Ishikawa (cell line): ENCODE measurements around the gene ELMOD3.

Experiments used
- CEBPB ChIP-seq: IDR thresholded peaks from 2 replicates; pipeline ENCODE4 v1.6.1; 2012
- CREB1 ChIP-seq: IDR thresholded peaks from 2 replicates; pipeline ENCODE4 v1.6.1; 2012; ENCODE audit warnings: low read depth
- EGR1 ChIP-seq: IDR thresholded peaks from 2 replicates; pipeline ENCODE4 v1.6.1; 2012
- EP300 ChIP-seq: IDR thresholded peaks from 2 replicates; pipeline ENCODE4 v1.6.1; 2012; ENCODE audit warnings: borderline replicate concordance
- FOXM1 ChIP-seq: IDR thresholded peaks from 2 replicates; pipeline ENCODE4 v1.6.1; 2012; ENCODE audit warnings: low read depth, borderline replicate concordance
- NFIC ChIP-seq: IDR thresholded peaks from 2 replicates; pipeline ENCODE4 v1.6.1; 2012
- RAD21 ChIP-seq: IDR thresholded peaks from 2 replicates; pipeline ENCODE4 v1.6.1; 2012; ENCODE audit warnings: low read depth
- TAF1 ChIP-seq: IDR thresholded peaks from 2 replicates; pipeline ENCODE4 v1.6.1; 2012; ENCODE audit warnings: low read depth, mild to moderate bottlenecking
- TCF12 ChIP-seq: IDR thresholded peaks from 2 replicates; pipeline ENCODE4 v1.6.1; 2012; ENCODE audit warnings: low read depth
- TEAD4 ChIP-seq: IDR thresholded peaks from 2 replicates; pipeline ENCODE4 v1.6.1; 2012
- YY1 ChIP-seq: IDR thresholded peaks from 2 replicates; pipeline ENCODE4 v1.6.1; 2012; ENCODE audit warnings: low read depth
- ZBTB7A ChIP-seq: IDR thresholded peaks from 2 replicates; pipeline ENCODE4 v1.6.1; 2012; ENCODE audit warnings: low read depth
- TF ChIP-seq, protein P1 (sequence below): IDR thresholded peaks from 2 replicates; pipeline ENCODE4 v1.6.1; 2012
- TF ChIP-seq, protein P2 (sequence below): IDR thresholded peaks from 2 replicates; pipeline ENCODE4 v1.6.1; 2012
- TF ChIP-seq, protein P3 (sequence below): IDR thresholded peaks from 2 replicates; pipeline ENCODE4 v1.6.1; 2012; ENCODE audit warnings: low read depth, mild to moderate bottlenecking

The ELMOD3 gene

DNA sequence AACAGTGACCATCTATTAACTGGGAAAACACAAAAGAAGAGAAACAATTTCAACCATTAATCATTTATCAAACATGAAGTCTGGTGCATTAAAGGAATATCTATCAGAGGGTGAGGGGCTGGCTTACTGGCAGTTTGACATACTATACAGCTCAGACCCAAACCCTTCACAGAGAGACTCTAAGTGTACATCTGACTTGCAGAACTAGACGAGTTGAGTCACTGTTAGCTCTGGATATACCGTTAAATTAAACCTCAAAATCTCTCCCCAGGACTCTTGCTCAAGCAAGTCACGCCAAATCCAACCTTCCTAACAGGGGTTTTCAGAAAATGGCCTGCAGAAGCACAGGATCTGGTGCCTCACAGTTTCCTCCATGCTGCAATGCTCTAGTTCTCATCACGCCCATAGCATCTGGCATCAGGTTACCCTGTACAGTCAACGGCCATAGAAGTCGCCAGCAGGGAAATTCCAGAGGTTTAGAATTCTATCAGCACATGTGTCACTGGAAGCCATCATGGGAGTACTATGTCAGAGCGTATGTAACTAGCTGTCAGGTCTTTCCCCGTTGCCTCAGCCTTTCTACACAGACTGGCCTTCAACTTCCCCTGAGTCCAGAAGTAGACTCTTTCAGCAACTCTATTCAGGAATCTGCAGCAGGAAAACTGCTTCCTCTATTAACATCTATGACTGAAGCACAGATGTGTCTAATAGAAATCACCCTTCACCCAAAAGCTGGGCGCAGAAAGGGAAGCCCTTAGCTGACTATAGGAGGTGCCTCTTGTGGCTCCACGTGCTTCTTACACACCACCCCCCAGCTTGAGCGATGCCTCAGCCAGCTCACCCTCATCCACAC, 36.1 kb upstream of the ELMOD3 start:
- TF ChIP-seq YY1 = peak; percentile 50; the same call in 1 of the 2 replicates
- no peak for TF ChIP-seq EGR1
- TF ChIP-seq CEBPB = no peak
- TF ChIP-seq, protein P1, sequence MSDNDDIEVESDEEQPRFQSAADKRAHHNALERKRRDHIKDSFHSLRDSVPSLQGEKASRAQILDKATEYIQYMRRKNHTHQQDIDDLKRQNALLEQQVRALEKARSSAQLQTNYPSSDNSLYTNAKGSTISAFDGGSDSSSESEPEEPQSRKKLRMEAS = peak; percentile 56; the same call in 1 of the 2 replicates

DNA sequence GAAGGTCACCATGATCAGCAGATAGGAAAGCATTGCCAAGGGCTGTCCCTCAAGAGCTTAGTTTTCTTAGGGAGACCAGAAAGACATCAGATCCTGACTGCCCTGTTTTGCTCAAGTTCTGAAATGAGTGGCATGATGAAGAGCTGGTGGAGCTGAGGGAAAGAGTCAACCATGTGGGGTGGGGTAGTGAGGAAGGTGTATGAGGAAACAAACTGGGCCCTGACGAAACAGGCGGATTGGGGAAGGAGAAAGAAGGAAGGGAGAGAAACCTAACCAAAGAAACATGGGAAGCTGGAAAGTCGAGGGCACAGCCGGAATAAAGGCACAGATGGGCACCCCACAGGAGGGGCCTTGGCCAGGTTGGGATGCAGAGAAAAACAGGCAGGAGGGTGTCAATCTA, 34.8 kb upstream of the ELMOD3 start:
- TF ChIP-seq TEAD4 (no peak), ZBTB7A (no peak), EP300 (no peak), CEBPB (no peak), RAD21 (no peak), CREB1 (no peak), EGR1 (no peak), TAF1 (no peak), YY1 (no peak)
- TF ChIP-seq, protein P2, sequence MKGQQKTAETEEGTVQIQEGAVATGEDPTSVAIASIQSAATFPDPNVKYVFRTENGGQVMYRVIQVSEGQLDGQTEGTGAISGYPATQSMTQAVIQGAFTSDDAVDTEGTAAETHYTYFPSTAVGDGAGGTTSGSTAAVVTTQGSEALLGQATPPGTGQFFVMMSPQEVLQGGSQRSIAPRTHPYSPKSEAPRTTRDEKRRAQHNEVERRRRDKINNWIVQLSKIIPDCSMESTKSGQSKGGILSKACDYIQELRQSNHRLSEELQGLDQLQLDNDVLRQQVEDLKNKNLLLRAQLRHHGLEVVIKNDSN = no peak
- TF ChIP-seq, protein P3, sequence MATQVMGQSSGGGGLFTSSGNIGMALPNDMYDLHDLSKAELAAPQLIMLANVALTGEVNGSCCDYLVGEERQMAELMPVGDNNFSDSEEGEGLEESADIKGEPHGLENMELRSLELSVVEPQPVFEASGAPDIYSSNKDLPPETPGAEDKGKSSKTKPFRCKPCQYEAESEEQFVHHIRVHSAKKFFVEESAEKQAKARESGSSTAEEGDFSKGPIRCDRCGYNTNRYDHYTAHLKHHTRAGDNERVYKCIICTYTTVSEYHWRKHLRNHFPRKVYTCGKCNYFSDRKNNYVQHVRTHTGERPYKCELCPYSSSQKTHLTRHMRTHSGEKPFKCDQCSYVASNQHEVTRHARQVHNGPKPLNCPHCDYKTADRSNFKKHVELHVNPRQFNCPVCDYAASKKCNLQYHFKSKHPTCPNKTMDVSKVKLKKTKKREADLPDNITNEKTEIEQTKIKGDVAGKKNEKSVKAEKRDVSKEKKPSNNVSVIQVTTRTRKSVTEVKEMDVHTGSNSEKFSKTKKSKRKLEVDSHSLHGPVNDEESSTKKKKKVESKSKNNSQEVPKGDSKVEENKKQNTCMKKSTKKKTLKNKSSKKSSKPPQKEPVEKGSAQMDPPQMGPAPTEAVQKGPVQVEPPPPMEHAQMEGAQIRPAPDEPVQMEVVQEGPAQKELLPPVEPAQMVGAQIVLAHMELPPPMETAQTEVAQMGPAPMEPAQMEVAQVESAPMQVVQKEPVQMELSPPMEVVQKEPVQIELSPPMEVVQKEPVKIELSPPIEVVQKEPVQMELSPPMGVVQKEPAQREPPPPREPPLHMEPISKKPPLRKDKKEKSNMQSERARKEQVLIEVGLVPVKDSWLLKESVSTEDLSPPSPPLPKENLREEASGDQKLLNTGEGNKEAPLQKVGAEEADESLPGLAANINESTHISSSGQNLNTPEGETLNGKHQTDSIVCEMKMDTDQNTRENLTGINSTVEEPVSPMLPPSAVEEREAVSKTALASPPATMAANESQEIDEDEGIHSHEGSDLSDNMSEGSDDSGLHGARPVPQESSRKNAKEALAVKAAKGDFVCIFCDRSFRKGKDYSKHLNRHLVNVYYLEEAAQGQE = no peak

DNA sequence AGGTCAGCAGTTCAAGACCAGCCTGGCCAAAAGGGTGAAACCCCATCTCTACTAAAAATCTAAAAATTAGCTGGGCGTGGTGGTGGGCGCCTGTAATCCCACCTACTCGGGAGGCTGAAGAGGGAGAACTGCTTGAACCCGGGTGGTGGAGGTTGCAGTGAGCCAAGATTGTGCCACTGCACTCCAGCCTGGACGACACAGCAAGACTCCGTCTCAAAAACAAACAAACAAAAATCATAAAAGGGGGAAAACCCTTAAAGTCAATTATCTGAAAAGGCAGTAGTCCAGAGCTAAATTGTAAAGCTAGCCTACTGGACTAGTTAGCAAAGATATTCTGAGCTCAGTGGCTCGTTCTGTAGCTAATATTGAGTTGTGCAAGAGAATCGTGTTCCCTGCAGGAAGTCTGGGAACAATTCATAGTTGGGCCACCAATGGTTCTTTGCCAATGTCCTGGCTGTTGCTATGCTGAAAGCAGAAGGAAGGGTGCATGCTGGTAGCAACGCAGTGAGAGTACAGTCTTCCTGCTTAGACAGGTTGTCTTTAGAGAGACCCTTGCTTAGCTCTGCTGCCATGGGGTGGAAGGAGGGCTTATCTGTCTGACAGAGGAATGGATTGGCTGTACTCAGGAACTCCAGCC, 31.1 kb upstream of the ELMOD3 start:
- TF ChIP-seq ZBTB7A (no peak), RAD21 (no peak), FOXM1 (no peak), TEAD4 (no peak), CEBPB (no peak)

DNA sequence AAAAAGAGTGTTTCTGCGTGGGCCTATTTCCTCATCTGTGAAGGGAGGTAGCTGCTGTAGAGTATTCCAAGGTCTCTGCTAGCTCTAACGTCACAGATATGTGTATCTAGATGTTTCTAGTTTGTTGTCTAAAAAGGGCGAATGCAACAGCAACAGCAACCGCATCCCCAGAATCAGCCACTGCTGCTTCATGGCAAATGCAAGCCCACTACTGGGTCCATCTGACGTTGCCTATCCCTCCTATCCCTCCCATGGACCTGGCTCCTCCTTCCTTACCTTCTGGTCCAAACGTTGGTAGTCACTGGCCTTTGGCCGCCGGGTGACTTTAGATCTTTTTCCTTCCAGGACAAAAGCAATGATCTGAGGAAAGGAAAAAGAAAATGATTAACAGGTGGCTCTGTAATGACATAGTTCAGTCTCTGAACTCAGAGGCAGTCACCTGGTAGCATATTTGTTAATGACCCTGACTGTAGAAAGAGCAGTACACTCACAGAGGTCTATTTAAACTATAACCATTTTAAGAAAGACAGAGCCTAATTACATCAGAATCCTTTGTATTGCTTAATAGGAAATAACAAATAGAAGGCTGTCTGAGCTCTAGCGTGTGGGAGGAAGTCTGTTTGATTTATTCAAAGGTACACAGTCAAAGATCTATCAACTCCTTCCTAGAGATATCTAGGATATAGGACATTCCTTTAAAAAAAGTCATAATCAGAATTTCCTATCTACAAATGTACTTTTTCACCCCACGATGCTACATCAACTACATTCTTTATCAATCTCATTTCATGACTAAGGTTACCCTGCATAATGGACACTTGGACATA, 29.7 kb upstream of the ELMOD3 start:
- TF ChIP-seq, protein P3 = no peak
- TF ChIP-seq EGR1 = no peak
- no peak for TF ChIP-seq YY1
- TF ChIP-seq NFIC = no peak
- no peak for TF ChIP-seq FOXM1
- TF ChIP-seq, protein P2 = no peak
- no peak for TF ChIP-seq RAD21
- no peak for TF ChIP-seq CREB1
- TF ChIP-seq EP300 = no peak
- TF ChIP-seq, protein P1 = no peak
- TF ChIP-seq CEBPB = no peak
- TF ChIP-seq ZBTB7A = no peak
- TF ChIP-seq TCF12 = no peak
- no peak for TF ChIP-seq TEAD4
- TF ChIP-seq TAF1 = no peak

DNA sequence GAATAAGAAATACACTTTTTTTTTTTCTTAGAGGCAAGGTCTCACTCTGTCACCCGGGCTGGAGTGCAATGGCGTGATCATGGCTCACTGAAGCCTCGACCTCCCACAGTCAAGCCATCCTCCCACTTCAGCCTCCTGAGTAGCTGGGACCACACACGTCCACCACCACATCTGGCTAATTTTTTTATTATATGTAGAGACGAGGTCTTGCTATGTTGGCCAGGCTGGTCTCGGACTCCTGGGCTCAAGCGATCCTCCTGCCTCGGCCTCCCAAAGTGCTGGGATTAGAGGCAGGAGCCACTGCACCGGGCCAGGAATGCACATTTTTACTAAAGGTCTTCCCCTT, 29.1 kb upstream of the ELMOD3 start:
- TF ChIP-seq NFIC (no peak), TCF12 (no peak), ZBTB7A (no peak), EP300 (no peak), TEAD4 (no peak), RAD21 (no peak), EGR1 (no peak), FOXM1 (no peak), CREB1 (no peak), YY1 (no peak), CEBPB (no peak), TAF1 (no peak)
- TF ChIP-seq, protein P3 = no peak
- TF ChIP-seq, protein P1 = no peak
- TF ChIP-seq, protein P2 = no peak
